PFSK-1 (cell line): Measurements from ENCODE around the gene ABCD3.

Experiments
- POLR2AphosphoS5 ChIP-seq: IDR thresholded peaks from 2 replicates; pipeline ENCODE4 v1.6.1; 2012; ENCODE audit warnings: low read depth, mild to moderate bottlenecking, control low read depth, low read length, moderate library complexity
- SIN3A ChIP-seq: IDR thresholded peaks from 2 replicates; pipeline ENCODE4 v1.6.1; 2012; ENCODE audit warnings: mild to moderate bottlenecking, low read length, moderate library complexity, borderline replicate concordance; ENCODE audit not compliant: insufficient read depth
- TF ChIP-seq, protein P1 (sequence below), 2 experiments: IDR thresholded peaks; 2 replicates each; pipeline versions ENCODE4 v1.6.1 to v1.8.0; 2011 to 2012; ENCODE audit warnings: low read depth in 2 of 2, low read length in 2 of 2, control low read depth in 1 of 2, inconsistent platforms in 1 of 2, mild to moderate bottlenecking in 1 of 2, moderate library complexity in 1 of 2; ENCODE audit not compliant: insufficient read depth in 1 of 2

DNA sequence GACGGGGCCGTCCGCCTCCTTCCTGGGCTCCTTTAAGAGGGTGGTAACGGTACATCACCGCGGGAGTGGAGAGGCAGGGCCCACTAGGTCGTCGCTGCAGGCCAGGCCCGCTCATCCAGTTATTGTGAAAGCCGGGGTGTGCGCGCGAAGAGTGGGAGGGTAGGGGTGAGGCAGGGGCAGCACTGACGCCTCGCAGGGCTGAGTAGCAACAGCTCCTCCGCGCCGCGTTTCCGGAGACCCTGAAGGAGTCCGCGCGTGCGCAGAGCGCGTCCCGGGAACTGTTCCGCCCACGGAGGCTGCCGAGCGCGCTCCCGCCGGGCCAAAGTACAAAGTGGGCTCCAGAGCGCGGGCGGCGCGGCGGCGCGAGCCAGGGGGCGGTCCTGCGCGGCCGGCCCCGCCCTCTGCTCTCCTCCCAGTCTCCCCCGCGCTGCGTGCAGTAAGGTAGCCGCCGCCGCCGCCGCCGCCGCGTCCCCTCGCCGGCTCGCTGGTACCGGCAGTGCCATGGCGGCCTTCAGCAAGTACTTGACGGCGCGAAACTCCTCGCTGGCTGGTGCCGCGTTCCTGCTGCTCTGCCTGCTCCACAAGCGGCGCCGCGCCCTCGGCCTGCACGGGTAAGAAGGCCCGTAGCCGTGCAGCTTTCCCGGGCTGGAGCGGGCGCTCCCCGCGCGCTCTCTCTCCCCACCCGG is at the start of gene ABCD3:
- no peak for TF ChIP-seq SIN3A
- TF ChIP-seq, protein P1, sequence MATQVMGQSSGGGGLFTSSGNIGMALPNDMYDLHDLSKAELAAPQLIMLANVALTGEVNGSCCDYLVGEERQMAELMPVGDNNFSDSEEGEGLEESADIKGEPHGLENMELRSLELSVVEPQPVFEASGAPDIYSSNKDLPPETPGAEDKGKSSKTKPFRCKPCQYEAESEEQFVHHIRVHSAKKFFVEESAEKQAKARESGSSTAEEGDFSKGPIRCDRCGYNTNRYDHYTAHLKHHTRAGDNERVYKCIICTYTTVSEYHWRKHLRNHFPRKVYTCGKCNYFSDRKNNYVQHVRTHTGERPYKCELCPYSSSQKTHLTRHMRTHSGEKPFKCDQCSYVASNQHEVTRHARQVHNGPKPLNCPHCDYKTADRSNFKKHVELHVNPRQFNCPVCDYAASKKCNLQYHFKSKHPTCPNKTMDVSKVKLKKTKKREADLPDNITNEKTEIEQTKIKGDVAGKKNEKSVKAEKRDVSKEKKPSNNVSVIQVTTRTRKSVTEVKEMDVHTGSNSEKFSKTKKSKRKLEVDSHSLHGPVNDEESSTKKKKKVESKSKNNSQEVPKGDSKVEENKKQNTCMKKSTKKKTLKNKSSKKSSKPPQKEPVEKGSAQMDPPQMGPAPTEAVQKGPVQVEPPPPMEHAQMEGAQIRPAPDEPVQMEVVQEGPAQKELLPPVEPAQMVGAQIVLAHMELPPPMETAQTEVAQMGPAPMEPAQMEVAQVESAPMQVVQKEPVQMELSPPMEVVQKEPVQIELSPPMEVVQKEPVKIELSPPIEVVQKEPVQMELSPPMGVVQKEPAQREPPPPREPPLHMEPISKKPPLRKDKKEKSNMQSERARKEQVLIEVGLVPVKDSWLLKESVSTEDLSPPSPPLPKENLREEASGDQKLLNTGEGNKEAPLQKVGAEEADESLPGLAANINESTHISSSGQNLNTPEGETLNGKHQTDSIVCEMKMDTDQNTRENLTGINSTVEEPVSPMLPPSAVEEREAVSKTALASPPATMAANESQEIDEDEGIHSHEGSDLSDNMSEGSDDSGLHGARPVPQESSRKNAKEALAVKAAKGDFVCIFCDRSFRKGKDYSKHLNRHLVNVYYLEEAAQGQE (IDR thresholded peaks at IDR 0.05; ENCODE audit: insufficient read depth in 1 of 2, low read depth in 2 of 2, low read length in 2 of 2): no peak
- peak; percentile 67 for TF ChIP-seq POLR2AphosphoS5
